Femur (tissue), 1 donor: ENCODE data around the gene JPH3.
"Not testable (repeated sequence)": the region's sequence is repeated elsewhere in the genome, so short reads cannot be mapped to it uniquely, and the experiment has no call there.

ENCODE experiments used
- DNase-seq: peaks from one replicate; pipeline ENCODE4 v3.0.0-alpha.2; 2017

JPH3 gene

DNA sequence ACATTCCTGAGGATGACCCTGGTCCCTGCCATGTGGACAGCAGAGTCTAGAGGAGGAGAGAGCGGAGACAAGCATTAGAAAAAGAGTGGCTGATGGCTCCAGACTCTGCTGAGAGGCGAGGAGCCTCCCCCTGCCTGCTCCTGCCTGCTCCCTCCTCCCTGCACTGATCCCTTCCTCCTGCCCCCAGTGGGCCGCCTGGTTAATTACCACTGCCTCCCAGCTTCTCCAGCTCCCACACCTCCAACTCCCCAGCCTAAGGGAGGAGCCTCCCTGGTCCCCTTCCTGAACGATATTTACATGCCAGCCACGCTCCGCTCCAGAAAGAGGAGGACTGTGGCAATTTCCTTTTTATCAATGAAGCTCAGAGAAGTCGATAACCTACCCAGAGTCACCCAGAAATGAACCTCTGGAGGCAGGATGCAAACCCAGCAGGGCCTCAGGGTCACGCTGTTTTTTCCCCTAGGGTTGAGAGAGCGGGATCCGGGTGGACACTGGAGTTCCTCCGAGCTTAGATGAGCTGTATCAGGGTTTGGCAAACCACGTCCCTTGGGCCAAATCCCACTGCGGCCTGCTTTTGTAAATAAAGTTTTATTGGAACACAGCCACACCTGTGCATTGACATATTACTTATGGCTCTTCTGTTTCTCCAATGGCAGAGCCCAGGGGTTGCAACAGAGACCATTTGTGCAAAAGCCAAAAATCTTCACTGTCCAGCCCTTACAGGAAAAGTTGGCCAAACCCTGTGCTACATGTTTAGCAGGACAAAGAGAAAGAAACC is 27.1 kb upstream of the JPH3 start:
- no peak for DNase-seq

DNA sequence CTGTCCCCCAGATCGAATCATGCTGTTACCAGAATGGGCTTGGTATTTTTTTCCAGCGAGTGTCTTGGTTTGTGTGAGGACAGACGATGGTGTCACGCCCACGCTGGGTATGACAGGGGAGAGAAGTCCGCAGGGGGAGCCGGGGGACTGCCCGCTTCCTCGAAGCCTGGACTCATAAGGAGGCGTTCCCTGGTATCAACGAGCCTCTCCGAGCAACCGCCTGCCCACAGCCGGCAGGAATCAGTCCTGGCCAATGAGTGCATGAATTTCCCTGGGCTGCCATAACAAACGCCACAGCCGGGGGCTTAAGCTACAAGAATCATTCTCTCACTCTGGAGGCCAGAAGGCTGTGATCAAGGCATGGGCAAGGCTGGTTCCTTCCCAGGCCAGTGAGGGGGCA is 26.1 kb upstream of the JPH3 start:
- no peak for DNase-seq

DNA sequence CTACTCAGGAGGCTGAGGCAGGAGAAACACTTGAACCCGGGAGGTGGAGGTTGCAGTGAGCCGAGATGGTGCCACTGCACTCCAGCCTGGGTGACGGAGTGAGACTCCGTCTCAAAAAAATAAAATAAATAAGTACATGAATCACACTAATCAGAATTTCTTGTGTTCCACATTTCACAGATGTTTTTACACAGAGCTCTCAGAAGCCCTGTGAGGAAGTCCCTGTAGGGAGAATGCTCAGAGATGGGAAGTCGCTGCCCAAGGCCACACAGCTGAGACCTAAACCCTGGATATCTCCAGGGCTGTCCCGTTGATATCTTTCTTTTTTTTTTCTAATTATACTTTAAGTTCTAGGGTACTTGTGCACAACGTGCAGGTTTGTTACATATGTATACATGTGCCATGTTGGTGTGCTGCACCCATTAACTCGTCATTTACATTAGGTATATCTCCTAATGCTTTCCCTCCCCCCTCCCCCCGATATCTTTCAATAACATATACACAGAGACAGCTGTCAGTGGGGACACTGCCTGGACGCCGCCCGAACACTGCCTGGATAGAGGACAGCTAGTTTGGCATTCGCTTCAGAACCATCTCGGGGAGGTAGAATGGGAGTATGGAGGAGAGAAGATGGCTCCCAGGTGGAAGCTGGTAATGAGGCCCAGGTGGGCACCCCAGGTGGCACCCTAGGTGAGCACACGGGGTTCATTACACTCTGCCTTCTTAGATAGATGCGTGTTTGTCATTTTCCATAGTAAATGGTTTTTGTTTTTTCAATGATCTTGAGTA is 24.0 kb upstream of the JPH3 start:
- not testable (repeated sequence) for DNase-seq

DNA sequence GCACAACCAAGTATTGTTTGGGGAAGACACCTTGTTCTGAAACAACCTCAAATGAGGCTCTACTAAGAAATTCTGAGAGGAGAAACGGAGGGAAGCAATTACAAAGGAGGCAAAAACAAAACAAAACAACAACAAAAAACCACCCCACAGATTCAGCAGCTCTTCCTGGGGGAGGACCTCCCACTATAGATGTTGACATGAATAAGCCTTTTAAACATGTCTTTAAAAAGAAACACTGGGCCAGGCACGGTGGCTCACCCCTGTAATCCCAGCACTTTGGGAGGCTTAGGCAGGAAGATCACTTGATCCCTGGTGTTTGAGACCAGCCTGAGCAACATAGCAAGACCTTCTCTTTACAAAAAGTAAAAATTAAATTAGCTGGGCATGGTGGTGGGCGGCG is 22.6 kb upstream of the JPH3 start:
- no peak for DNase-seq

DNA sequence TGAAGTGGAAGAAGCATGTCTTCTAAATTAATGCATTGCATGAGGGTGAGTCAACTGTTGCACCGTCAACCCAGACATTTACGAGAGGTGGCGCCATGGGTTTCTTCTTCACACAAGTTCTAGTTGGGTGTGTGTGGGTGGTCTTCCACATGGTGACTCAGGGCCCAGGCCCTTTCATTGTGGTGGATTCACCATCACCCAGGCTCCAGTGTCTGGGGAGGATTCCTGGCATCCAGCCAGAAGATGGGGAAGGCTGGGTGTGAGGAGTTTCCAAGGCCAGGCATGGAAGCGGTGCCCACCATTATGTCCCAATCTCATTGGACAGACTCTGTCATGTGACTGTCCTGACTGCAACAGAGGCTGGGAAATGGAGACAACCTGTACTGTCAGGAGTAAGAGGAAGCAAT is 21.4 kb upstream of the JPH3 start:
- DNase-seq = no peak

DNA sequence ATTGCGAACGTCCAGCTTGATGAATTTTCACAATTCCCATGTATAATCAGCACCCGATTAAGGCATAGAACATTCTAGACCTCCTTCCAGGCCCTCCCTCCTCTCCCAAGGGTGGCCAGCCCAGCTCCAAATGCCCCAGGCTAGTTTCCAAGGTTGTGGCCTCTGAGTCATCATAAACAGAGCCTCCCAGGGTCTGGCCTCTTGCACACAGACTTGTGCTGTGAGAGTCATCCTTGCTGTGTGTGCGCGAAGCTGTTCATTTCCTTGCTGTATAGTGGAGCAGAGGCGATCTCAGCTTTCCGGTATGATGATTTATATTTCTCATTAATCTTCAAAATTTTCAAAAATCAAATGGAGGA is 20.5 kb upstream of the JPH3 start:
- DNase-seq = peak; percentile 78

DNA sequence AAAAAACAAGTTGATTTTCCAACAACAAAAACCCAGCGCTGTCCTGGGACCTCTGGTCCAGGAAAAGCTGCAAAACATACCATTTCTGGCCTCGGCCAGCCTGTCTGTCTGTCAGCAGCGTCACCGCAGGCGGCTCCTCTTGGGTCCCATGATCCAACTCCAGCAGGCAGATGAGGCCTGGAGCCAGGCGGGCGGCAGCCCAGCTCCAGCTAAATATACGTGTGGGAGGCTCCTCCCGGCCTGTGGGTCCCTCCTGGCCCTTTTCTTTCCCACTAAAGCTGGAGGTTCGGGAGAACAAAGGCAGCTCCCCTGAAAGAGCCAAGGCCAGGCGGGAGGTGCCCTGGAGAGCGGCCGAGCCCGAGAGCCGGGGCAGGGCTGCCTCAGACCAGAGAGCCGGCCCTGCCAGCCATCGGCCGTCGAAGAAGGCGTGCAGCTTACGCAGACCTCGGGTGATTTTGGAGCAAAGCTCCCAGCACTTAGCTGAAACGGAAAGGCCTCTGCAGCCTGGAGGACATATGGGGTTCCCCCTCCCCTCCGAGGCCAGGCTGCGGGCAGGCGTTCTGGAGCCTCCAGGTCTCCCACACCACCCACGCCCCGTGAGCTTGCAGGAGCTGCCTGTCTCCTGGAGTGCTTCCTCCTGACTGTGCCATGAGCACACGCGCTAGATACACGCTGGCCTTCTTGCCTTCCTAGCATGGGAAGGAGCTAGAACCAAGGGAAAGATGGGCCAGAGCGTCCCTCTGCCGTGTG is 19.9 kb upstream of the JPH3 start:
- peak; percentile 83 for DNase-seq

DNA sequence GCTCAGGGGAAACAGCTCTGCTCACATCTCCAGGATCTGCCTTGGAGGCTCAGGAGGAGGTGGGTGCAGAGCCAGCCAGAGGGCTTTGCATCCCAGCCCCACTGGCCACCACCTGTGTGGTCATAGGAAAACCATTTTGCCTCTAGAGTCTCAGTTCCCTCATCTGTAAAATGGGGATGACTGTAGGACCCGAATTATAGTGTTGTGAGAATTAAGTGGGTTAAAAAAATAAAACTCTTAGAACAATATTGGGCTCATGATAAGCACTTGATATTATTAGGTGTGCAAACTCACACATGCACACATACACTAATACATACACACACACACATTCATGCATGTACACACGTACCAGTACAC is 19.4 kb upstream of the JPH3 start:
- no peak for DNase-seq

DNA sequence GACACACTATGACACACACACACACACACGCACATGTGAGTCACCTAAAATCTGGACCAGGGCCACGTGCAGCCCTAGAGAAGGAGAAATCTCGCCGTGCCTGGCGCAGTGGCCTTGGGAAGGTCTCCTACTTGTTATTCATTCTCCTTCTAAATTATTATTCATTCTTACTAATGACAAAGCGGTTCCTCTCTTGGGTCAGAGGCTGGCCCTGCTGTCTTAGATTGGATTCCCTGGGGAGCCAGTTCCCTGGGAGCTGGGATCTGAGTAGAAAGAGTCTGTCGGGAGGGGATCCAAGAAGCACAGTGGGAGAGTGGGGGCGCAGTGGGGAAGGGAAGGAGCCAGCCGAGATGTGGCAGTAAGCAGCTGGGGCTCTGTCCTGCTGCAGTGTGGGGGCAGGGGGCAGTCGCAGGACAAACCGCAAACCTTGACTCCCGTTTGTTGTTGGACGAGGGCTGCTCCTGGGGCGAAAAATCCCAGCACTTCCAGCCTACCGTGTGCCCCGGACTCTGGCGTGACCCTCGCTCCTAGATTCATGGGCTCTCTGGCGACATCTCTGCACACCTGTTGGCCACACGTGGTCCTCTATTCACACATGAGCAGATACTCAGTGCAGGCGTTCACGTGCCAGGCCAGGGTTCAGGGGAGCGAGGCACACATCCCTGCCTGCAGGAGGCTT is 18.7 kb upstream of the JPH3 start:
- no peak for DNase-seq

DNA sequence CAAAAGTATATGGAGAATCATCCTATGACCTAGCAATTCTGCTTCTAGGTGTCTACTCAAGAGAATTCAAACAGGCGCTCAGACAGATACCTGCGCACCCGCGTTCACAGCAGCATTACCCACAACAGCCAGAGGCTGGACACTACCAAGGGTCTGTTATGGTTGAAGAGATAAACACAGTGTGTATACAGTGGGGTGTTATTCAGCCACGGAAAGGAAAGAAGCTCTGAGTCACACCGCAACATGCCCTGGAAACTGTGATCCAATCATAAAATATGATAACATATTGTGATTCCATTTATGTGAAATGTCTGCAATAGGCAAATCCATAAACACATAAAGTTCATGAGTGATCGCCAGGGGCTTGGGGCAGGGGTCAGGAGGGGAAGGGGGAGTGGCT is 18.0 kb upstream of the JPH3 start:
- DNase-seq = no peak

DNA sequence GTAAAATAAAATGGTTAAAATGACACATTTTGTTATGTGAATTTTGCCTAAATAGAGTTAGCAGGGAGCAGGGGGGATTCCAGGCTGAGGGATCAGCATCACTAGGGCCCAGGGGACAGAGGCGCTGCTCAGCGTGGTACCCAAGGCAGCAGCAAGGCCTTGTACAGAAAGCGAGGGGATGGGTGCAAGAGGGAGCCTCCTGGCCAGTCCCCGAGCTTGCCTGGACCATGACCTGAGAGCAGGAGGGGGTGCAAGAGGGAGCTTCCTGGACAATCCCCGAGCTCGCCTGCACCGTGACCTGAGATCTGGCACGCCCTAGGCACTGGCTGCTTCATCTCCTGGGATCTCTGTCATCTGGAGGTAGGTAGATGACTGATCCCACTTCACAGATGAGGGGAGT is 17.3 kb upstream of the JPH3 start:
- no peak for DNase-seq

DNA sequence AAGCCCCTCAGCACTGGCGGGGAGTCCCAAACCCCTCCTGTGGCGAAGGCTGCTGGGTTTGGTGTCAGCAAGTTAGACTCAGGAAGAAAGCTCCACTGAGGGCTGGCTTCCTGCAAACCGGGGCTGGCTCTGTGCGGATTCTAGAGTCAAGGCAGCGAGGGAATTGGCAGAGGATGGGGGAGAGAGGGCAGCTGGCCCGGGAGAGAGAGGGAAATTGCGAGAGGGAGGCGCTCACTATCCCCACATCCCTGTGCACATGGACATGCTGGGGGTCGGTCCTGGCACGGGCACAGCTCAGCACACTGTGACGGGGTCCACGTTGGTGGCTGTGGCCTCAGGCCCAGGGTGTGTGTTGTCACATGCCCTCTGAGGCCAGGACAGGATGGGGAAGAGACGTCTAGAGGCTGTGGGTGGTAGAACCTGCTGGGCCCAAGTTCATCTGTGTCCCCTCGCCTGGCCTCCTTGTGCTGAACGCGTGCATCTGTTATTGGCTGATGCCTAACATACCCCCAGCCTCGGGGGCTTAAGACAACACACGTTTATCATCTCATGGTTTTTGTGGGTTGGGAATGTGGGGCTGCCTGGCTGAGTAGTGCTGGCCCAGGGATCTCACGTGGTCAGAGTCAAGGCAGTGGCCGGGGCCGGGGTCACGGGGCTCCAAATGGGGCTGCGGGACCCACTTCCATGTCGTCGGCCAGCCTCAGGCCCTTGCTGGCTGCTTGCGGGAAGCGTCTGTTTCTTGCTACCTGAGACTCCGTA is 16.7 kb upstream of the JPH3 start:
- no peak for DNase-seq

DNA sequence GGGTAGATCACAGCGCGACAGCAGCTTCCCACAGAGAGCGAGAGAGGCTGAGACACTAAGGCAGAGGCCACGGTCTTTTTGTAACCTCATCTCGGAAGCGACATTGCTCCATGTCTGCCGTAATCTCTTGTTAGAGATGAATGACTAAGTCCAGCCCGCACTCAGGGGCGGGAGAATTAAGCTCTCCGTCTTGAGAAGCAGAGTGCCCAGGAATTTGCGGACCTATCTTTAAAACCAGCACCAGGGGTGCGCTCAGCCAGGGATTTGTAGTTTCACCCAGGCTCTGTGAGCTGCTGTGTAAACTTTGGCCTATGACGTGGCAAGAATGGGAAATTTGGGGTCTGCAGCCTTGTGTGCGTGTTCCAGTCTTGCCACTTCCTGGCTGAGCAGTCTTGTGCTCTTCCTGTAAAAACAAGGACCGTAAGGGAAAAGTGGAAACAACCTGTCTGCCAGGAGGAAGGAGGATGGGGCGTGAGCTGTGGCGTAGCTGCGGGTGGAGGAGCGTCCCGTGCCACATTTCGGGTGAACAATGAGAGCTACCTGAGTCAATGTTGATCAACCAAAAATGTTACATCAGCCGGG is 16.0 kb upstream of the JPH3 start:
- no peak for DNase-seq

DNA sequence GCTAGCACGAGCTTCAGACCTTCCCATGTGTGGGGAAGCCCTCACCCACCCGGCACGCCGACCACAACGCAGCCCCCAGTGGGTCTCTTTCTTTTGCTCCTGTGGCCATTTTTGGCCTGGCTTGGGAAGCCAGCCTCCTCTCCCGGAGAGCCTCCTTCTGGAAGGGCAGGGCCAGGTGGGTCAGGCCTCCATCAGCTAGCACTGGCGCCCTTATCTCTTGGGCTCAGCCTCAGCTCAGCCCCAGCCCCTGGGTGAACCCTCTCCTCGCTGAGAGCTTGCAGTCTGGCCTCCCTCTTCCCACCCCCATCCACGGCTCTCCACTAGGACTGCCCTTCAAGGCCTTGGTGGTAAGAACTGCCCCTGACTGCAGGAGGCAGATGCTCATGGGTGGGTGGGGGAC is 14.7 kb upstream of the JPH3 start:
- DNase-seq = no peak

DNA sequence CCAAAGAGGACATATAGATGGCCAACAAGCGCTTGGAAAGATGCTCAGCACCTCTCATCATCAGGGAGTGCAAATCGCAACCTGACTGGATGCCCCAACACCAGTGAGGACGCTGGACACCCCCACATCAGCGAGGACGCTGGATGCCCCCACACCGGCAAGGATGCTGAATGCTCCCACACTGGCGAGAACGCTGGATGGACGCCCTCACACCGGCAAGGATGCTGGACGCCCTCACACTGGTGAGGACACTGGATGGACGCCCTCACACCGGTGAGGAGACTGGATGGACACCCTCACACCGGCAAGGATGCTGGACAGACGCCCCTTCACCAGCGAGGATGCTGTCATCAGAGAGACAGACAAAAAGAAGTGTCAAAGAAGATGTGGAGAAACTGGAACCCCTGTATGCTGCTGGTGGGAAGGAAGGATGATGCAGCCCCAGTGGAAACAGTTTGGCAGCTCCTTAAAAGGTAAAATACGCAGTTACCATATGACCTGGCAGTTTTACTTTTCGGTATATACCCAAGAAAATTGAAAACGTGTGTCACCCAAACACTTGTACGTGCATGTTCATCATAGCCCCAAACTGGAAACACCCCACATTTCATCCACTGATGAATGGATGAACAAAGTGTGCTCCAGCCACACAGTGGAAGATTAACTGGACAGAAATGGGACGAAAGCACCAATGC is 10.1 kb upstream of the JPH3 start:
- DNase-seq = no peak

DNA sequence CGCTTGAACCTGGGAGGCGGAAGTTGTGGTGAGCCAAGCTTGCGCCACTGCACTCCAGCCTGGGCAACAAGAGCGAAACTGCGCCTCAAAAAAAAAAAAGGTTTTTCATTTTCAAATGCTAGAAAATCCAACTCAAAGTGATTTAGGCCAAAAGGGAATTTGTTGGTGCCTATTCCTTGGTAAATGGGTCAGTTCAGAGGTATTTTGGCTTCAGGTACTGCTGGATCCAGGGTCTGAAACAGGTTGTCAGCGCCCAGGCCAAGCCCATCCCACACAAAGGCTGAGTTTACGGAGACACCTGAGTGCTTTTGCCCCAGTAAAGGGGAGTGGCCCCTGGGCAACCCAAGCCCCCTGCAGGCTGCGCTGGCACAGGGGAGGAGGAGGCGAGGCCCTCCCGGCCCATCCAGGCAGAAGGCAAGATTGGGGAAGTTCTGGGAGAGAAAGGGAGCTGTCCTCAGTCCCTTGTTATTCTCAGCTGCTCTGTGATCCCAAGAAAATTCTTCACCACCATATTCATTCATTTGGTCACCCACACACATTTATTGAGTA is 8.5 kb upstream of the JPH3 start:
- DNase-seq = no peak

DNA sequence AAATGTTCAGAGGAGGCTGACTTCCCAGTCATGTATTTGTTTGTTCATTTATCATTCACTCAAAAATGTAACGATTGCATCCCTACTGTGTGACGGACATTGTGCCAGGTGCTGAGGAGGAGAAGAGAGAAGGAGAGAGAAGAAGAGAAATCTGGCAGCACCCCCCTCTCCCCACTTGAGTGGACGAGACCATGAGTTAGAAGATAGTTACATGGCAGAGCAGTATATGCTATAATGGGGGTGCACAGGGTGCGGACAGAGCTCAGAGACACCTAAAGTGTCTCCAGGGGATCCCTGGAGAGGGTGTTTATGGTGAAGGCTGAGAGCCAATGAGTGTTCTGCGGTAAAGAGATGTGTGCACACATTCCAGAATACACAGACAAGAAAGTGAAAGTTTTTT is 6.6 kb upstream of the JPH3 start:
- no peak for DNase-seq

DNA sequence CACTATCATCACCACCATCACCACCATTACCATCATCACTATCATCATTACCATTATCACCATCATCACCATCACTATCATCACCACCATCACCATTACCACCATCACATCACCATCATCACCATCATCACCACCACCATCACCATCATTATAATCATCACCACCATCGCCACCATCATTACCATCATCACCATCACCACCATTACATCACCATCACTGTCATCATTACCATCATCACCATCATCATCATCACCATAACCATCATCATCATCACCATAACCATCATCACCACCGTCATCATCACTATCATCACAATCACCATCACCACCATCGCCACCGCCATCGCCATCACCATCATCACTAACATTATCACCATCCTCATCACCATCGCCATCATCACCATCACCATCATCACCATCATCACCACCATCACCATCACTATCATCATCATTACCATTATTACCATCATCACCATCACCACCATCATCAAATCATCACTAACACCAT is 4.9 kb upstream of the JPH3 start:
- DNase-seq = no peak

DNA sequence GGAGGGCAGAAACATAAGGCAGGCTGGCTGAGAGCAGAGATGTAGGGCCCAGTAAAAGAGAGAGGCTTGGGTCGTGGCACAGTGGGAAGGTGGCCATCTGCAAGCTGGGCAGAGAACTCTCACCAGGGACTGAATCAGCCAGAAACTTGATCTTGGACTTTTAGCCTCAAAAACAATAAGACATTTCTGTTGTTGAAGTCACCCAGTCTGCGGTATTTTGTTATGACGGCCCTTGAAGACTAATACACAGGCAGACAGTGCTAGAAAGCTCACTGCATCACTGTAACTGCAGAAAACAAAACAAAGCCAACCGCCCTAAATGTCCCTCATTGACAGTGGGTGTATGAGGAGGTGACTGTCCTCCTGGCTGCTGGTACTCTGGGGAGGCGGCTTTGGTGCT is 3.9 kb upstream of the JPH3 start:
- DNase-seq = no peak

DNA sequence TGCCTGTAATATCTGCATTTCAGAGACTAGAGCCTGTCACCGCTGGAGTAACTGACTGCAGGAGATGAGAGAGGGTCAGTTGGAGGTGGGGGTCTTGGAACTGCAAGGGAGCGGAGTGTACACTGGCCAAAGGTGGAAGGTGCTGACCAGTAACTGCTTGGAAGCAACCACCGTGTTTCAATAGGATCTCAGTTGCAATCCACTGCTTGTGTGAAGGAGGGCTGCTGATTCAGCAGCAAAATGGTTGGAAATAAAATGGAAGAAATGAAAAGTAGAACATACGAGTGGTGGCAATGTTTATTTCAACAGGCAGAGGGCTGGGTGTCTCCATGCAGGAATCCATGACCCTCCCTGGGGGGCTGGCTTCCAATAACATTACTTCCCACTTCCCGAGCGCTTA is 2.1 kb upstream of the JPH3 start:
- no peak for DNase-seq

DNA sequence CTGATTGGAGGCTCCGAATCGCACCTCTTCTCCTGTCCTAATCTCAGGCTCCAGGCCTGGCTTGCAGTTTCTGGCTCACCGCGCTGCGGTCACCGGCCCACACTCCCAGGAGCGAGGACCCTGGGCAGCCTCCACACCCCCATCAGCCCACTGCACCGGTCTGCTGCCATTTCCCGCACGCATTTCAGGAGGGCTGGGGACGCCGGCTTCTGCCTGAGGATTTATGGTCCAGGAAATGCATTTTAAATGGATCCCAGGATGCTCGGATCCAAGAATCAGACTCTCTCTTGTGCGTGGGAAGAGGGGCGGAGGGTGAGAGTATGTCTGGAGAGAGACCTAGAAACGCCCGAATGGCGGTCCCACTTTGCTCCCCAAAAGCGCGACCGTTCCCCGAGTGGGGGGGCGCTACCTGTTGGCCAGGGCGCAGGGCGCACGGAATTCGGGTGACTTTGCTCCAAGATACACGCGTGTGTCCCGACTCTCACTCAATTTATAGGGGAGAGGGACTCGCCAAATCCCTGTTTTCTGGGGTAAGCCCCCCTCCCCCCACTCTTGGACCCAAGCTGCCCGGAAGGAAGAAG is 817 bp upstream of the JPH3 start:
- no peak for DNase-seq
